Spleen (tissue), 11 donors: ENCODE measurements around the gene ATP6AP2. TPM values are rescaled to one million over a fixed set of nuclear protein-coding genes. Genes with fewer than 3 reads are reported as not detected.

Source experiments
- DNase-seq: peaks from one replicate; pipeline ENCODE4 v3.0.0-alpha.2; 2020
- H3K27ac ChIP-seq, 8 donors: fragments of 200-600 bp; sonication (generic) in 7 of 8; 1 replicate in 4 of 8; 2 replicates in 4 of 8; pipeline versions ENCODE4 v1.5.0 to v1.8.0; 2016 to 2021; ENCODE audit warnings: inconsistent platforms in 4 of 8, mild to moderate bottlenecking in 4 of 8, moderate library complexity in 1 of 8
- H3K27me3 ChIP-seq, 7 donors: fragments of 200-600 bp; sonication (generic) in 6 of 7; replicated peaks in 1 of 7; 1 replicate in 4 of 7; 2 replicates in 3 of 7; pipeline versions ENCODE4 v1.5.0 to v1.8.0; 2016 to 2021; ENCODE audit warnings: inconsistent platforms in 3 of 7, mild to moderate bottlenecking in 1 of 7
- H3K36me3 ChIP-seq, 6 donors: fragments of 200-600 bp; sonication (generic) in 5 of 6; 1 replicate in 4 of 6; 2 replicates in 2 of 6; pipeline versions ENCODE4 v1.5.0 to v1.8.0; 2016 to 2021; ENCODE audit warnings: inconsistent platforms in 2 of 6
- H3K4me1 ChIP-seq, 6 donors: fragments of 200-600 bp; sonication (generic) in 5 of 6; 1 replicate in 3 of 6; 2 replicates in 3 of 6; pipeline versions ENCODE4 v1.5.0 to v1.8.0; 2016 to 2021; ENCODE audit warnings: inconsistent platforms in 3 of 6
- H3K4me3 ChIP-seq, 8 donors: fragments of 200-600 bp; sonication (generic) in 7 of 8; 1 replicate in 4 of 8; 2 replicates in 4 of 8; pipeline versions ENCODE4 v1.5.0 to v1.8.0; 2016 to 2021; ENCODE audit warnings: inconsistent platforms in 4 of 8, mild to moderate bottlenecking in 4 of 8, moderate library complexity in 2 of 8
- H3K9me3 ChIP-seq, 8 donors: fragments of 200-600 bp; sonication (generic) in 7 of 8; 1 replicate in 4 of 8; 2 replicates in 4 of 8; pipeline versions ENCODE4 v1.5.0 to v1.8.0; 2016 to 2021; ENCODE audit warnings: inconsistent platforms in 4 of 8
- POLR2A ChIP-seq, 3 donors: fragments of 450-650 bp; IDR thresholded peaks; one replicate each; pipeline ENCODE4 v1.5.1; 2017; ENCODE audit warnings: antibody characterized with exemption in 3 of 3, mild to moderate bottlenecking in 1 of 3
- POLR2AphosphoS5 ChIP-seq, 3 donors: sonication (generic); formaldehyde crosslinking; IDR thresholded peaks; one replicate each; pipeline ENCODE4 v1.5.1; 2017; ENCODE audit warnings: antibody characterized with exemption in 3 of 3
- WGBS, 5 donors: extraction: QIAGEN DNeasy Blood & Tissue Kit in 3 of 5; methylation state at CpG; one replicate each; pipeline versions ENCODE4 v1.1.5 to v1.1.7; 2013 to 2018; 5-methylcytosine and 5-hydroxymethylcytosine counted together
- intact Hi-C: fragments of 100-400 bp; cut with DNase I; formaldehyde crosslinking; loops from one replicate; pipeline ENCODE4 v1.15.0; 2023; ENCODE audit warnings: low total_unique reads
- polyA plus RNA-seq, 3 donors: library from polyadenylated mRNA; stranded (reverse); fragments of 200-250 nt; gene quantifications; one replicate each; pipeline ENCODE4 v1.2.1, GENCODE V29; 2013
- total RNA-seq, 7 donors: library from RNA; depleted of rRNA in 3 of 7; stranded (reverse); fragments of >200 nt in 3 of 7; fragmentation: NEBNext Ultra II Directional in 4 of 7; extraction: Animal tissue kit (Norgen Biotek cat#: 25700) in 4 of 7; gene quantifications; one replicate each; pipeline versions ENCODE4 v1.1.0 to v1.2.1, GENCODE V29; 2016 to 2021
- TF ChIP-seq, protein P1 (sequence below), 11 experiments: fragments of 200-600 bp in 7 of 11; fragments of 450-650 bp in 4 of 11; sonication (generic) in 4 of 11; IDR thresholded peaks in 8 of 11; conservative IDR thresholded peaks in 3 of 11; 1 replicate in 7 of 11; 2 replicates in 4 of 11; pipeline versions ENCODE4 v1.4.0 to v1.8.0; 2016 to 2021; ENCODE audit warnings: antibody characterized with exemption in 11 of 11, inconsistent platforms in 4 of 11, mild to moderate bottlenecking in 1 of 11
- donor health status: healthy with polysubstance abuse.
- donor health status: DM: no; HTN: no; CAD: no; lungs with moderate emphysema.
- donor health status: DM: no; HTN: no; CAD: no.
- donor health status: Bipolar disorder and iron deficiency.
- donor health status: healthy.
- donor health status: DM: no; HTN: no; CAD: no.
- donor health status: DM: yes; HTN: yes; CAD: no.

ATP6AP2 gene
- total and polyA plus RNA-seq, 10 donors = 36.9 to 130 (median 83.6) TPM

DNA sequence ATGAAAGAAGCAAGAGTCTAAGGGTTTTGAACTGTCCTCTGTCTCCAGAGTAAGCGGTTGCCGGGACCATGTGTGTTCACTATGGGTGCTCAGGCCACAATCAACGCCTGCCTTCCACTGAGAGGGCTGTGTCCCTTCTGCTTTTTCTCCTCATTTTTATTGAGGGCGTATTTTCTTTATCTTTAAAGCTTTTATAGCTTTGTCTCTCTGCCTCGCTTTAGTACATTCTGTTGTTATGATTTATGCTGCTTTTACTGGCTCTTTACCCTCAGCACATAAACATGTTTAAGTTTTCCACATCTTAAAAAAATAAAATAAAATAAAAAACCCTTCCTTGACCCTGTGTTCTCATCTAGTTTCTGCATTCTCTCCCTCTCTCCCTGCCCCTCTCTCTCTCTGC is 42.4 kb upstream of the ATP6AP2 start:
- intact Hi-C loops = no loop called here
- H3K27me3 ChIP-seq = peaks cover 0 to 8% (median 0%) of the 10 kb centered on the region in 7 donors
- TF ChIP-seq POLR2A (IDR thresholded peaks at IDR 0.05) (no peak), POLR2AphosphoS5 (IDR thresholded peaks at IDR 0.05) (no peak)
- TF ChIP-seq, protein P1, sequence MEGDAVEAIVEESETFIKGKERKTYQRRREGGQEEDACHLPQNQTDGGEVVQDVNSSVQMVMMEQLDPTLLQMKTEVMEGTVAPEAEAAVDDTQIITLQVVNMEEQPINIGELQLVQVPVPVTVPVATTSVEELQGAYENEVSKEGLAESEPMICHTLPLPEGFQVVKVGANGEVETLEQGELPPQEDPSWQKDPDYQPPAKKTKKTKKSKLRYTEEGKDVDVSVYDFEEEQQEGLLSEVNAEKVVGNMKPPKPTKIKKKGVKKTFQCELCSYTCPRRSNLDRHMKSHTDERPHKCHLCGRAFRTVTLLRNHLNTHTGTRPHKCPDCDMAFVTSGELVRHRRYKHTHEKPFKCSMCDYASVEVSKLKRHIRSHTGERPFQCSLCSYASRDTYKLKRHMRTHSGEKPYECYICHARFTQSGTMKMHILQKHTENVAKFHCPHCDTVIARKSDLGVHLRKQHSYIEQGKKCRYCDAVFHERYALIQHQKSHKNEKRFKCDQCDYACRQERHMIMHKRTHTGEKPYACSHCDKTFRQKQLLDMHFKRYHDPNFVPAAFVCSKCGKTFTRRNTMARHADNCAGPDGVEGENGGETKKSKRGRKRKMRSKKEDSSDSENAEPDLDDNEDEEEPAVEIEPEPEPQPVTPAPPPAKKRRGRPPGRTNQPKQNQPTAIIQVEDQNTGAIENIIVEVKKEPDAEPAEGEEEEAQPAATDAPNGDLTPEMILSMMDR (IDR thresholded peaks at IDR 0.05 in 8 of 11, conservative IDR thresholded peaks at IDR 0.05 in 3 of 11) = no peak
- H3K4me3 ChIP-seq = no peak overlapping the region
- H3K36me3 ChIP-seq = no peaks in the 10 kb centered on the region
- no peak overlapping the region for H3K27ac ChIP-seq
- H3K9me3 ChIP-seq = no peaks in the 10 kb centered on the region
- DNase-seq = no peak
- peaks cover 0 to 10% (median 2%) of the 10 kb centered on the region in 6 donors for H3K4me1 ChIP-seq
- WGBS, 5 donors = 75 to 92% (median 84%) methylated on average over 5 of the region's 5 CpGs

DNA sequence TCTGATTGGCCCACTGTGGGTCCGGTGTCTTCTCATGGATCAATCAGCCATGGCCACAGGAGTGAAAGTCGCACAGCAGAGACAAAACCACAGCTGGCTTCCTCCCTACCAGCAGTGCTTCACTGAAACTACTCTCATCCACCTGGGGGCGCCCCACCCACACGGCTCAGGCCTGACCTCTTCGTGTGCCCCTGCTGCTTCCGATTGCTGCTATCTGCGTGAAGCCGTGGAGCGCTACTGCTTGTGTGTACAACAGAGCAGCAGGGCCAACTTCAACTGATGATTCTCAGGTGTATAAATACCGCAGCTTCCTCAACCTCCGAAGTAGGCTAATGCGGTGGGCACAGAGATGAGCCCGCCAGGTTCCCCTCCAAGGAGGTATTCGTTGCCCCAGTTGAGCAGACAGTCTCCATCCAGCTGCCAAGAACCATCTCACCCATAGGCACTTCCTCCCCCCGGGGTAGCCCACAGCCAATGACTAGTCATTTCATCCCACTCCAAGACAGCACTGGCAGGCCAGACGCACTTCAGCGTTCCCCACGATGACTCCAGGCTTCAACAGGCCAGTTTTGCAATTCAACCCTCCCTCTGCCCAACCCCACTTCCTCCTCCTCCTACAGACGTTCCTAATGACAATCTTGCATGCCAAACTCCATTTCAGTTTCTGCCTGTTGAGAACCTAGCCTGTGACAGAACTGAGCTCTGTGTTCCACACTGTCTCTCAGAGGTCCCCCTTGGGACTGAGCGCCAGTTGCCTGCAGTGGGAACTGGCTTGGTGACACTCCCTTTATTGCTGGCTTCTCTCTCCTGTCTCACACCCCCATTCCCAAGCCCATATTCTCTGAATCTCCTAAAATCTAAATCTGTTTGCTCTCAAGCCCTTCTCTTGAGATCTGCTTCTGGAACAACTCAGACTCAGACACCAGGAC is 41.3 kb upstream of the ATP6AP2 start:
- H3K4me1 ChIP-seq = peaks cover 0 to 20% (median 11%) of the 10 kb centered on the region in 6 donors
- peak overlapping the region in 1 of 8 donors; percentile 35 for H3K4me3 ChIP-seq
- intact Hi-C loops = no loop called here
- peak; percentile 86 for DNase-seq
- peak overlapping the region in 6 of 8 donors; percentile 5 to 70 (median 37) for H3K27ac ChIP-seq
- no peaks in the 10 kb centered on the region for H3K9me3 ChIP-seq
- no peaks in the 10 kb centered on the region for H3K36me3 ChIP-seq
- H3K27me3 ChIP-seq = peaks cover 0 to 8% (median 0%) of the 10 kb centered on the region in 7 donors
- TF ChIP-seq, protein P1 (IDR thresholded peaks at IDR 0.05 in 8 of 11, conservative IDR thresholded peaks at IDR 0.05 in 3 of 11) = peak in 5 of 11 experiments; percentile 26 to 50 (median 36)
- TF ChIP-seq POLR2A (IDR thresholded peaks at IDR 0.05) (no peak), POLR2AphosphoS5 (IDR thresholded peaks at IDR 0.05) (no peak)
- 21 to 42% (median 27%) methylated on average over 10 to 20 of the region's 20 CpGs for WGBS, 5 donors

DNA sequence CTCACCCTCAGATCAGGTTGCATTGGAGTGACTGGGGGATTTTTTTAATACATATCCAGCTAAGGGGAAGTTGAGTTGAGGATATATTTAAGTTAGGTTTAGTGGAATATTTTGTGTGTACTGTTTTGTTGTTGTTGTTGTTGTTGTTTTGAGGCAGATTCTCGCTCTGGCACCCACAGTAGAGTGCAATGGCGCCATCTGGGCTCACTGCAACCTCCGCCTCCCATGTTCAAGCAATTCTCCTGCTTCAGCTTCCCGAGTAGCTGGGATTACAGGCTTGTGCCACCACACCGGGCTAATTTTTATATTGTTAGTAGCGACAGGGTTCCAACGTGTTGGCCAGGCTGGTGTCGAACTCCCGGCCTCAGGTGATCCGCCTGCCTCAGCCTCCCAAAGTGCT is 38.6 kb upstream of the ATP6AP2 start:
- no peaks in the 10 kb centered on the region for H3K9me3 ChIP-seq
- peaks cover 0 to 20% (median 11%) of the 10 kb centered on the region in 6 donors for H3K4me1 ChIP-seq
- peaks cover 0 to 8% (median 0%) of the 10 kb centered on the region in 7 donors for H3K27me3 ChIP-seq
- intact Hi-C loops = no loop called here
- TF ChIP-seq, protein P1 (IDR thresholded peaks at IDR 0.05 in 8 of 11, conservative IDR thresholded peaks at IDR 0.05 in 3 of 11) = no peak
- TF ChIP-seq POLR2AphosphoS5 (IDR thresholded peaks at IDR 0.05) (no peak), POLR2A (IDR thresholded peaks at IDR 0.05) (no peak)
- H3K4me3 ChIP-seq = no peak overlapping the region
- H3K36me3 ChIP-seq = no peaks in the 10 kb centered on the region
- H3K27ac ChIP-seq = no peak overlapping the region
- WGBS, 5 donors = 73 to 100% (median 81%) methylated on average over 3 to 10 of the region's 10 CpGs
- no peak for DNase-seq

DNA sequence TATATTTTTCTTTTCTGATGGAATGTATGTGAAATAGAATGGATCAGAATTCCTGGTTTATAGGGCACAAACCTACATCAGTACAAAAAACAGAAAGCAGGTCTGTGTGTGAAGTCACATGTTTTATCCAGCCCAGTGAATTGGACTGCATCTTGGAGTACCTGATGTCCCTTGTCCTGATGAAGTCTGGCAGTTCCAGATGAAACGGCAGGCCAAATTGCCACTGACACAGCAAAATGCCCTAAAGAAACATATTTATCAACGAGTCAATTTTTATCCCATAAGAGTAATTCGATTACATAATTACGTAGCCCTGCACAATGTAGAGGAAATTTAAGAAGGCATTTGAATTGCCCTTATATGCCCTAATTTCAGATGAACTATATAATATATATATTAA is 37.8 kb upstream of the ATP6AP2 start:
- WGBS, 5 donors = 72 to 88% (median 82%) methylated on average over 4 of the region's 4 CpGs
- no peak for DNase-seq
- peaks cover 0 to 20% (median 11%) of the 10 kb centered on the region in 6 donors for H3K4me1 ChIP-seq
- no peak overlapping the region for H3K4me3 ChIP-seq
- intact Hi-C loops = no loop called here
- H3K27ac ChIP-seq = no peak overlapping the region
- TF ChIP-seq, protein P1 (IDR thresholded peaks at IDR 0.05 in 8 of 11, conservative IDR thresholded peaks at IDR 0.05 in 3 of 11) = no peak
- TF ChIP-seq POLR2A (IDR thresholded peaks at IDR 0.05) (no peak), POLR2AphosphoS5 (IDR thresholded peaks at IDR 0.05) (no peak)
- no peaks in the 10 kb centered on the region for H3K36me3 ChIP-seq
- no peaks in the 10 kb centered on the region for H3K9me3 ChIP-seq
- H3K27me3 ChIP-seq = peaks cover 0 to 6% (median 0%) of the 10 kb centered on the region in 7 donors
